Naive B cell (primary cell): ENCODE results near the gene FST. TPM values are rescaled to one million over a fixed set of nuclear protein-coding genes. Genes with fewer than 3 reads are reported as not detected.
A peak's percentile ranks its signal among the peaks of the same experiment; 100 is the strongest.

Experiments
- ATAC-seq, 2 donors: fragments of 150-1000 bp; cut with Tn5 transposase; 2 replicates each; pipeline ENCODE4 v1.10.0; 2021; ENCODE audit warnings: low read depth in 2 of 2, mild to moderate bottlenecking in 2 of 2, moderate library complexity in 2 of 2
- DNase-seq: peaks from one replicate; pipeline ENCODE4 v3.0.0; 2022
- H3K27ac Mint-ChIP-seq, 6 donors: one replicate each; pipeline ENCODE4 v1.8.0; 2020 to 2022; ENCODE audit warnings: mild to moderate bottlenecking in 6 of 6, mixed read lengths in 6 of 6, moderate library complexity in 5 of 6, inconsistent platforms in 2 of 6
- H3K27me3 Mint-ChIP-seq, 3 donors: one replicate each; pipeline ENCODE4 v1.8.0; 2021 to 2022; ENCODE audit warnings: mixed read lengths in 3 of 3, mild to moderate bottlenecking in 1 of 3
- H3K36me3 Mint-ChIP-seq, 2 donors: one replicate each; pipeline ENCODE4 v1.8.0; 2020 to 2022; ENCODE audit warnings: mixed read lengths in 2 of 2, inconsistent platforms in 1 of 2, mild to moderate bottlenecking in 1 of 2
- H3K4me1 Mint-ChIP-seq, 3 donors: one replicate each; pipeline ENCODE4 v1.8.0; 2020 to 2022; ENCODE audit warnings: mixed read lengths in 3 of 3, inconsistent platforms in 1 of 3, mild to moderate bottlenecking in 1 of 3, moderate library complexity in 1 of 3
- H3K4me3 Mint-ChIP-seq, 8 donors: one replicate each; pipeline ENCODE4 v1.8.0; 2020 to 2022; ENCODE audit warnings: mild to moderate bottlenecking in 8 of 8, mixed read lengths in 8 of 8, moderate library complexity in 8 of 8, inconsistent platforms in 2 of 8
- H3K9me3 Mint-ChIP-seq, 7 donors: one replicate each; pipeline ENCODE4 v1.8.0; 2020 to 2022; ENCODE audit warnings: mixed read lengths in 7 of 7, mild to moderate bottlenecking in 5 of 7, inconsistent platforms in 2 of 7, moderate library complexity in 1 of 7
- polyA plus RNA-seq, 6 donors: library from polyadenylated mRNA; unstranded; fragments of 300-500 nt; fragmentation: Illumina TruSeq; gene quantifications; one replicate each; pipeline ENCODE4 v1.2.3, GENCODE V29; 2021; ENCODE audit warnings: low read depth in 6 of 6

FST gene
- not detected for polyA plus RNA-seq

- H3K36me3 Mint-ChIP-seq = peaks cover 0 to 16% of the 10 kb centered on the region in 2 donors
- peaks cover 0 to 4% (median 0%) of the 10 kb centered on the region in 7 donors for H3K9me3 Mint-ChIP-seq
- DNase-seq (peak; percentile 6), ATAC-seq (no peak)
- peak within 1 kb of the TSS; percentile 82 to 97 (median 95) for H3K4me3 Mint-ChIP-seq
- H3K27ac Mint-ChIP-seq = peak within 1 kb of the TSS; percentile 47 to 90 (median 71)
- H3K27me3 Mint-ChIP-seq = peaks cover 41 to 69% (median 68%) of the 10 kb centered on the region in 3 donors
- peaks cover 33 to 40% (median 38%) of the 10 kb centered on the region in 3 donors for H3K4me1 Mint-ChIP-seq
Measured at GRCh38 chr5:53480416-53481158, at the start of gene FST. FST (plus strand) TSS chr5:53480629; CDS start chr5:53480792, 163 bp downstream.

- no peaks in the 10 kb centered on the region for H3K36me3 Mint-ChIP-seq
- no peak overlapping the region for H3K4me3 Mint-ChIP-seq
- H3K9me3 Mint-ChIP-seq = no peaks in the 10 kb centered on the region
- ATAC-seq (no peak), DNase-seq (no peak)
- H3K27me3 Mint-ChIP-seq = peaks cover 0 to 10% (median 0%) of the 10 kb centered on the region in 3 donors
- peak overlapping the region in 1 of 6 donors; percentile 73 for H3K27ac Mint-ChIP-seq
- H3K4me1 Mint-ChIP-seq = no peaks in the 10 kb centered on the region
Measured at GRCh38 chr5:53431665-53432064, 48.8 kb upstream of the FST start.

- Mint-ChIP-seq H3K27me3 (peaks cover 0 to 10% (median 0%) of the 10 kb centered on the region in 3 donors), H3K4me3 (no peak overlapping the region)
Measured at GRCh38 chr5:53433026-53433425, 47.4 kb upstream of the FST start.

GRCh38 chr5:53434541-53434940, 45.9 kb upstream of the FST start:
- Mint-ChIP-seq H3K4me1 (no peaks in the 10 kb centered on the region), H3K36me3 (no peaks in the 10 kb centered on the region), H3K4me3 (no peak overlapping the region), H3K9me3 (no peaks in the 10 kb centered on the region), H3K27ac (peak overlapping the region in 1 of 6 donors; percentile 6), H3K27me3 (peaks cover 0 to 5% (median 0%) of the 10 kb centered on the region in 3 donors)
- ATAC-seq (no peak), DNase-seq (no peak)

More at GRCh38 chr5:53433026-53433425, 47.4 kb upstream of the FST start:
- Mint-ChIP-seq H3K36me3 (no peaks in the 10 kb centered on the region), H3K9me3 (no peaks in the 10 kb centered on the region), H3K27ac (no peak overlapping the region), H3K4me1 (no peaks in the 10 kb centered on the region)
- DNase-seq = no peak
- ATAC-seq = no peak

GRCh38 chr5:53436480-53437191, 43.8 kb upstream of the FST start:
- no peaks in the 10 kb centered on the region for H3K9me3 Mint-ChIP-seq
- no peak overlapping the region for H3K4me3 Mint-ChIP-seq
- no peaks in the 10 kb centered on the region for H3K4me1 Mint-ChIP-seq
- ATAC-seq (no peak), DNase-seq (no peak)
- peaks cover 0 to 8% (median 0%) of the 10 kb centered on the region in 3 donors for H3K27me3 Mint-ChIP-seq
- H3K36me3 Mint-ChIP-seq = no peaks in the 10 kb centered on the region
- H3K27ac Mint-ChIP-seq = no peak overlapping the region

GRCh38 chr5:53438079-53438478, 42.4 kb upstream of the FST start:
- Mint-ChIP-seq H3K4me3 (no peak overlapping the region), H3K27ac (no peak overlapping the region), H3K4me1 (no peaks in the 10 kb centered on the region), H3K36me3 (no peaks in the 10 kb centered on the region), H3K27me3 (peaks cover 0 to 12% (median 3%) of the 10 kb centered on the region in 3 donors), H3K9me3 (no peaks in the 10 kb centered on the region)
- ATAC-seq (no peak), DNase-seq (no peak)

GRCh38 chr5:53438486-53439472, 41.6 kb upstream of the FST start:
- Mint-ChIP-seq H3K27ac (no peak overlapping the region), H3K27me3 (peaks cover 0 to 12% (median 8%) of the 10 kb centered on the region in 3 donors), H3K36me3 (no peaks in the 10 kb centered on the region), H3K4me3 (no peak overlapping the region), H3K9me3 (no peaks in the 10 kb centered on the region), H3K4me1 (no peaks in the 10 kb centered on the region)
- DNase-seq (no peak), ATAC-seq (no peak)

GRCh38 chr5:53442961-53443360, 37.5 kb upstream of the FST start:
- DNase-seq (no peak), ATAC-seq (no peak)
- Mint-ChIP-seq H3K27ac (no peak overlapping the region), H3K4me1 (no peaks in the 10 kb centered on the region), H3K27me3 (peaks cover 6 to 17% (median 8%) of the 10 kb centered on the region in 3 donors), H3K4me3 (no peak overlapping the region), H3K9me3 (no peaks in the 10 kb centered on the region), H3K36me3 (no peaks in the 10 kb centered on the region)

- Mint-ChIP-seq H3K36me3 (no peaks in the 10 kb centered on the region), H3K27me3 (peaks cover 14 to 38% (median 22%) of the 10 kb centered on the region in 3 donors), H3K9me3 (no peaks in the 10 kb centered on the region), H3K27ac (no peak overlapping the region), H3K4me1 (no peaks in the 10 kb centered on the region), H3K4me3 (no peak overlapping the region)
- ATAC-seq (no peak), DNase-seq (no peak)
Measured at GRCh38 chr5:53445569-53445968, 34.9 kb upstream of the FST start.

GRCh38 chr5:53446908-53447307, 33.5 kb upstream of the FST start:
- no peaks in the 10 kb centered on the region for H3K36me3 Mint-ChIP-seq
- no peak overlapping the region for H3K27ac Mint-ChIP-seq
- H3K27me3 Mint-ChIP-seq = peaks cover 14 to 44% (median 24%) of the 10 kb centered on the region in 3 donors
- H3K4me1 Mint-ChIP-seq = no peaks in the 10 kb centered on the region
- H3K9me3 Mint-ChIP-seq = no peaks in the 10 kb centered on the region
- no peak for DNase-seq
- H3K4me3 Mint-ChIP-seq = no peak overlapping the region
- ATAC-seq = no peak

- Mint-ChIP-seq H3K4me1 (no peaks in the 10 kb centered on the region), H3K27me3 (peaks cover 10 to 36% (median 24%) of the 10 kb centered on the region in 3 donors)
Measured at GRCh38 chr5:53448851-53449250, 31.6 kb upstream of the FST start.

GRCh38 chr5:53453898-53454718, 26.3 kb upstream of the FST start:
- no peaks in the 10 kb centered on the region for H3K4me1 Mint-ChIP-seq
- H3K36me3 Mint-ChIP-seq = no peaks in the 10 kb centered on the region
- peaks cover 10 to 44% (median 15%) of the 10 kb centered on the region in 3 donors for H3K27me3 Mint-ChIP-seq
- no peak overlapping the region for H3K4me3 Mint-ChIP-seq
- no peak for ATAC-seq
- H3K27ac Mint-ChIP-seq = no peak overlapping the region
- H3K9me3 Mint-ChIP-seq = no peaks in the 10 kb centered on the region
- no peak for DNase-seq

More at GRCh38 chr5:53448851-53449250, 31.6 kb upstream of the FST start:
- ATAC-seq (no peak), DNase-seq (no peak)
- no peak overlapping the region for H3K27ac Mint-ChIP-seq
- H3K4me3 Mint-ChIP-seq = no peak overlapping the region
- H3K9me3 Mint-ChIP-seq = no peaks in the 10 kb centered on the region
- no peaks in the 10 kb centered on the region for H3K36me3 Mint-ChIP-seq
